Mucosa of descending colon (tissue), 3 donors: ENCODE results near the gene NFE2L3. TPM values are rescaled to one million over a fixed set of nuclear protein-coding genes. Genes with fewer than 3 reads are reported as not detected.

Experiments used
- ATAC-seq: fragments of 200-7000 bp; cut with Tn5 transposase; one replicate; pipeline ENCODE4 v1.9.1; 2020; ENCODE audit warnings: mild to moderate bottlenecking, moderate library complexity
- DNase-seq, 3 donors: peaks; one replicate each; pipeline ENCODE4 v3.0.0-alpha.2; 2020
- H3K36me3 ChIP-seq: fragments of 200-600 bp; one replicate; pipeline ENCODE4 v1.8.0; 2021; ENCODE audit warnings: low read depth, mild to moderate bottlenecking
- H3K4me1 ChIP-seq: fragments of 200-600 bp; one replicate; pipeline ENCODE4 v1.8.0; 2021; ENCODE audit warnings: low read depth, mild to moderate bottlenecking
- H3K4me3 ChIP-seq: fragments of 200-600 bp; one replicate; pipeline ENCODE4 v1.8.0; 2021; ENCODE audit warnings: mild to moderate bottlenecking
- H3K9me3 ChIP-seq: fragments of 200-600 bp; one replicate; pipeline ENCODE4 v1.8.0; 2021; ENCODE audit warnings: mild to moderate bottlenecking
- CTCF ChIP-seq: fragments of 200-600 bp; IDR thresholded peaks from one replicate; pipeline ENCODE4 v1.8.0; 2022; ENCODE audit warnings: antibody characterized with exemption, mild to moderate bottlenecking
- intact Hi-C, 2 donors: fragments of 100-400 bp; cut with DNase I in 1 of 2; cut with micrococcal nuclease in 1 of 2; formaldehyde crosslinking; loops; one replicate each; pipeline versions ENCODE4 v1.11.0 to v1.11.1; 2022; cut with DNase I, micrococcal nuclease
- total RNA-seq, 3 donors: library from RNA; stranded (reverse); fragmentation: NEBNext Ultra II Directional in 2 of 3; extraction: Animal tissue kit (Norgen Biotek cat#: 25700) in 2 of 3; gene quantifications; one replicate each; pipeline versions ENCODE4 v1.2.1 to v1.2.4, GENCODE V29; 2021 to 2023
- donor health status: DM: no; HTN: no; CAD: no; lungs with moderate emphysema.
- donor health status: DM: no; HTN: no; CAD: no.
- donor health status: DM: no; HTN: yes; CAD: no.

Gene NFE2L3
- total RNA-seq, 3 donors from 2014 or later: 7.3 to 12.2 (median 8.4) TPM

- no peak for TF ChIP-seq CTCF
These were observed 64.1 kb downstream of the NFE2L3 start for GRCh38 chr7:26216049-26216448.

GRCh38 chr7:26224359-26224758 lies 72.4 kb downstream of the NFE2L3 start:
- no peak overlapping the region for H3K4me3 ChIP-seq
- no peaks in the 10 kb centered on the region for H3K4me1 ChIP-seq
- no peak for ATAC-seq
- TF ChIP-seq CTCF: no peak
- DNase-seq: no peak
- intact Hi-C loops: no loop called here
- no peaks in the 10 kb centered on the region for H3K9me3 ChIP-seq
- no peaks in the 10 kb centered on the region for H3K36me3 ChIP-seq

More at GRCh38 chr7:26216049-26216448, 64.1 kb downstream of the NFE2L3 start:
- intact Hi-C loops: no loop called here
- no peak for ATAC-seq
- DNase-seq: no peak
- Histone ChIP-seq H3K4me3 (no peak overlapping the region), H3K36me3 (no peaks in the 10 kb centered on the region), H3K9me3 (no peaks in the 10 kb centered on the region), H3K4me1 (no peaks in the 10 kb centered on the region)

GRCh38 chr7:26227987-26228386 lies 76.0 kb downstream of the NFE2L3 start:
- ATAC-seq (no peak), DNase-seq (no peak)
- Histone ChIP-seq H3K9me3 (no peaks in the 10 kb centered on the region), H3K4me1 (no peaks in the 10 kb centered on the region), H3K36me3 (no peaks in the 10 kb centered on the region), H3K4me3 (no peak overlapping the region)
- no peak for TF ChIP-seq CTCF
- intact Hi-C loops: no loop called here

GRCh38 chr7:26233902-26234511 lies 82.0 kb downstream of the NFE2L3 start:
- Histone ChIP-seq H3K4me1 (no peaks in the 10 kb centered on the region), H3K9me3 (no peaks in the 10 kb centered on the region), H3K36me3 (no peaks in the 10 kb centered on the region), H3K4me3 (no peak overlapping the region)
- intact Hi-C loops: no loop called here
- no peak for ATAC-seq
- no peak for DNase-seq
- TF ChIP-seq CTCF: no peak

Other genes starting within 250 kb of the NFE2L3 start
- 100 to 1,000 TPM; 345 to 441 (median 379) TPM for gene HNRNPA2B1, start 48.5 kb downstream of the NFE2L3 start, total RNA-seq
- 10 to 100 TPM; 61.3 to 93.8 (median 81.4) TPM for gene CBX3, start 49.5 kb downstream of the NFE2L3 start, total RNA-seq
- 1 to 10 TPM; 1.9 to 5.7 (median 4.7) TPM for gene SNX10, start 139.7 kb downstream of the NFE2L3 start, total RNA-seq